Ishikawa (cell line): ENCODE results near the gene TRAPPC3.

Experiments used
- CEBPB ChIP-seq: IDR thresholded peaks from 2 replicates; pipeline ENCODE4 v1.6.1; 2012
- CREB1 ChIP-seq: IDR thresholded peaks from 2 replicates; pipeline ENCODE4 v1.6.1; 2012; ENCODE audit warnings: low read depth
- EGR1 ChIP-seq: IDR thresholded peaks from 2 replicates; pipeline ENCODE4 v1.6.1; 2012
- EP300 ChIP-seq: IDR thresholded peaks from 2 replicates; pipeline ENCODE4 v1.6.1; 2012; ENCODE audit warnings: borderline replicate concordance
- FOXM1 ChIP-seq: IDR thresholded peaks from 2 replicates; pipeline ENCODE4 v1.6.1; 2012; ENCODE audit warnings: low read depth, borderline replicate concordance
- MAX ChIP-seq: IDR thresholded peaks from 2 replicates; pipeline ENCODE4 v1.6.1; 2012
- NFIC ChIP-seq: IDR thresholded peaks from 2 replicates; pipeline ENCODE4 v1.6.1; 2012
- RAD21 ChIP-seq: IDR thresholded peaks from 2 replicates; pipeline ENCODE4 v1.6.1; 2012; ENCODE audit warnings: low read depth
- REST ChIP-seq: IDR thresholded peaks from 2 replicates; pipeline ENCODE4 v1.6.1; 2012; ENCODE audit warnings: low read depth, mild to moderate bottlenecking
- TAF1 ChIP-seq: IDR thresholded peaks from 2 replicates; pipeline ENCODE4 v1.6.1; 2012; ENCODE audit warnings: low read depth, mild to moderate bottlenecking
- TCF12 ChIP-seq: IDR thresholded peaks from 2 replicates; pipeline ENCODE4 v1.6.1; 2012; ENCODE audit warnings: low read depth
- TEAD4 ChIP-seq: IDR thresholded peaks from 2 replicates; pipeline ENCODE4 v1.6.1; 2012
- USF1 ChIP-seq: IDR thresholded peaks from 2 replicates; pipeline ENCODE4 v1.6.1; 2012
- YY1 ChIP-seq: IDR thresholded peaks from 2 replicates; pipeline ENCODE4 v1.6.1; 2012; ENCODE audit warnings: low read depth
- ZBTB7A ChIP-seq: IDR thresholded peaks from 2 replicates; pipeline ENCODE4 v1.6.1; 2012; ENCODE audit warnings: low read depth

The TRAPPC3 gene

GRCh38 chr1:36119456-36119855 lies 29.8 kb downstream of the TRAPPC3 start:
- TF ChIP-seq TAF1: no peak
- no peak for TF ChIP-seq TCF12
- no peak for TF ChIP-seq FOXM1

GRCh38 chr1:36118447-36119204 lies 30.7 kb downstream of the TRAPPC3 start:
- TF ChIP-seq TEAD4 (no peak), TAF1 (no peak), TCF12 (no peak), ZBTB7A (no peak), USF1 (no peak), REST (no peak), FOXM1 (no peak), EP300 (no peak), RAD21 (no peak), CEBPB (no peak), NFIC (no peak), CREB1 (no peak), YY1 (no peak), EGR1 (no peak)

- no peak for TF ChIP-seq CEBPB
- no peak for TF ChIP-seq FOXM1
- no peak for TF ChIP-seq EGR1
- TF ChIP-seq NFIC: no peak
- no peak for TF ChIP-seq TEAD4
- no peak for TF ChIP-seq MAX
- no peak for TF ChIP-seq USF1
- no peak for TF ChIP-seq TAF1
- TF ChIP-seq CREB1: no peak
- TF ChIP-seq EP300: no peak
- no peak for TF ChIP-seq RAD21
- no peak for TF ChIP-seq YY1
- TF ChIP-seq TCF12: no peak
- no peak for TF ChIP-seq REST
- TF ChIP-seq ZBTB7A: no peak
Measured at GRCh38 chr1:36116901-36117300, 32.4 kb downstream of the TRAPPC3 start.

GRCh38 chr1:36115931-36116330 lies 33.4 kb downstream of the TRAPPC3 start:
- TF ChIP-seq YY1 (no peak), EP300 (no peak), NFIC (no peak), FOXM1 (no peak), USF1 (no peak), TAF1 (no peak), TEAD4 (no peak), CREB1 (no peak), EGR1 (no peak), REST (no peak), RAD21 (no peak), TCF12 (no peak), MAX (no peak), ZBTB7A (no peak), CEBPB (no peak)
